Liver (tissue), 3 donors: Measurements from ENCODE around the gene CCDC160.

Experiments
- CTCF ChIP-seq: fragments of 150-350 bp; IDR thresholded peaks from 2 replicates; pipeline ENCODE4 v1.5.1; 2017; ENCODE audit warnings: improper control_type of control experiment, low read depth, low read length; ENCODE audit not compliant: missing input control
- GABPA ChIP-seq, 2 donors: IDR thresholded peaks in 1 of 2; conservative IDR thresholded peaks in 1 of 2; 2 replicates each; pipeline ENCODE4 v1.6.1; 2016; ENCODE audit warnings: antibody characterized with exemption in 2 of 2, mild to moderate bottlenecking in 1 of 2, moderate library complexity in 1 of 2
- MAX ChIP-seq: IDR thresholded peaks from 2 replicates; pipeline ENCODE4 v1.6.1; 2016; ENCODE audit warnings: antibody characterized with exemption
- TAF1 ChIP-seq: conservative IDR thresholded peaks from 2 replicates; pipeline ENCODE4 v1.6.1; 2016; ENCODE audit warnings: antibody characterized with exemption, mild to moderate bottlenecking
- donor health status: healthy.
- donor health status: healthy.

GRCh38 chrX:134251241-134251640, 14.3 kb downstream of the CCDC160 start:
- TF ChIP-seq GABPA (IDR thresholded peaks at IDR 0.05 in 1 of 2, conservative IDR thresholded peaks at IDR 0.05 in 1 of 2) (no peak), CTCF (no peak), MAX (no peak), TAF1 (no peak)
